C4-2B (cell line): ENCODE data around the gene TSPAN11.

Experiments
- ZFX ChIP-seq: fragments of 450-650 bp; IDR thresholded peaks from 2 replicates; pipeline ENCODE4 v1.6.1; 2017
- TF ChIP-seq, protein P1 (sequence below): fragments of 450-650 bp; conservative IDR thresholded peaks from 2 replicates; pipeline ENCODE4 v1.5.1; 2017; ENCODE audit warnings: mild to moderate bottlenecking

DNA sequence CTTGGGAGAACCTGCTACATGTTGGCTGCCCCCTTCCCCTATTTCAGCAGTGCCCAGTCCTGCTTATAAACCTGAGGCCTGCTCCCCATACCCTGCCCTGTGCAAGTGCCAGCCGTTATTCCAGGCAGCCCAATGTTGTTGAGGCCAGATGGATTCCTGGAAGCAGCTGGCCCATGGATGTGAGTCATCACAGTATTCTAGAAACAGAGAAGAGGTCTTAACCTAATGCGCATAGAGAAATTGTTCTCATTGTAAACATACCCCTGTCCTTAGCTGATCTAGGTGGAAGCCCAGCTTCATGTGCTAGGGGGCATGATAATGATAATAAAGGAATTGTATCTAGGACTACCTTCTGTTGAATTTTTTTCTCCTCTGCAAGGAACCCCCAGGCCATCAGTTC is 69.7 kb downstream of the TSPAN11 start:
- TF ChIP-seq, protein P1, sequence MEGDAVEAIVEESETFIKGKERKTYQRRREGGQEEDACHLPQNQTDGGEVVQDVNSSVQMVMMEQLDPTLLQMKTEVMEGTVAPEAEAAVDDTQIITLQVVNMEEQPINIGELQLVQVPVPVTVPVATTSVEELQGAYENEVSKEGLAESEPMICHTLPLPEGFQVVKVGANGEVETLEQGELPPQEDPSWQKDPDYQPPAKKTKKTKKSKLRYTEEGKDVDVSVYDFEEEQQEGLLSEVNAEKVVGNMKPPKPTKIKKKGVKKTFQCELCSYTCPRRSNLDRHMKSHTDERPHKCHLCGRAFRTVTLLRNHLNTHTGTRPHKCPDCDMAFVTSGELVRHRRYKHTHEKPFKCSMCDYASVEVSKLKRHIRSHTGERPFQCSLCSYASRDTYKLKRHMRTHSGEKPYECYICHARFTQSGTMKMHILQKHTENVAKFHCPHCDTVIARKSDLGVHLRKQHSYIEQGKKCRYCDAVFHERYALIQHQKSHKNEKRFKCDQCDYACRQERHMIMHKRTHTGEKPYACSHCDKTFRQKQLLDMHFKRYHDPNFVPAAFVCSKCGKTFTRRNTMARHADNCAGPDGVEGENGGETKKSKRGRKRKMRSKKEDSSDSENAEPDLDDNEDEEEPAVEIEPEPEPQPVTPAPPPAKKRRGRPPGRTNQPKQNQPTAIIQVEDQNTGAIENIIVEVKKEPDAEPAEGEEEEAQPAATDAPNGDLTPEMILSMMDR: no peak
- no peak for TF ChIP-seq ZFX
